Lung (tissue), 12 donors: ENCODE data around the gene SLC25A6. TPM values are rescaled to one million over a fixed set of nuclear protein-coding genes. Genes with fewer than 3 reads are reported as not detected.
A peak's percentile ranks its signal among the peaks of the same experiment; 100 is the strongest.

Experiments
- ATAC-seq: fragments of 200-7000 bp; cut with Tn5 transposase; one replicate; pipeline ENCODE4 v1.9.1; 2020; ENCODE audit warnings: moderate number of reproducible peaks; ENCODE audit not compliant: insufficient read depth, low FRiP score
- DNase-seq, 3 donors: peaks; one replicate each; pipeline ENCODE4 v3.0.0-alpha.2; 2013 to 2017
- H3K27ac ChIP-seq, 2 donors: one replicate each; pipeline ENCODE4 v1.5.1; 2013; ENCODE audit warnings: mild to moderate bottlenecking in 2 of 2, moderate library complexity in 2 of 2, control low read depth in 1 of 2, inconsistent platforms in 1 of 2, low read depth in 1 of 2, low read length in 1 of 2
- H3K27me3 ChIP-seq, 3 donors: one replicate each; pipeline ENCODE4 v1.5.1; 2013; ENCODE audit warnings: low read length in 2 of 3; ENCODE audit not compliant: control insufficient read depth in 3 of 3, insufficient read depth in 3 of 3
- H3K36me3 ChIP-seq, 4 donors: one replicate each; pipeline ENCODE4 v1.5.1; 2013; ENCODE audit warnings: low read length in 4 of 4, mild to moderate bottlenecking in 1 of 4, moderate library complexity in 1 of 4; ENCODE audit not compliant: control insufficient read depth in 4 of 4, insufficient read depth in 4 of 4
- H3K4me1 ChIP-seq, 5 donors: one replicate each; pipeline ENCODE4 v1.5.1; 2013; ENCODE audit warnings: low read length in 5 of 5, mild to moderate bottlenecking in 2 of 5, moderate library complexity in 1 of 5; ENCODE audit not compliant: control insufficient read depth in 5 of 5, insufficient read depth in 5 of 5
- H3K4me3 ChIP-seq: one replicate; pipeline ENCODE4 v1.5.1; 2013; ENCODE audit warnings: mild to moderate bottlenecking, control low read depth, moderate library complexity
- H3K9ac ChIP-seq, 2 donors: one replicate each; pipeline ENCODE4 v1.5.1; 2013; ENCODE audit warnings: low read length in 2 of 2, control low read depth in 1 of 2; ENCODE audit not compliant: insufficient read depth in 1 of 2
- H3K9me3 ChIP-seq, 4 donors: one replicate each; pipeline ENCODE4 v1.5.1; 2013; ENCODE audit warnings: low read length in 3 of 4, mild to moderate bottlenecking in 1 of 4, moderate library complexity in 1 of 4; ENCODE audit not compliant: control insufficient read depth in 4 of 4, insufficient read depth in 3 of 4
- WGBS, 2 donors: extraction: QIAGEN DNeasy Blood & Tissue Kit; methylation state at CpG; one replicate each; pipeline ENCODE4 v1.1.7; 2013; 5-methylcytosine and 5-hydroxymethylcytosine counted together
- polyA plus RNA-seq, 2 donors: library from polyadenylated mRNA; stranded (reverse); fragments of 200-250 nt; gene quantifications; one replicate each; pipeline ENCODE4 v1.2.1, GENCODE V29; 2013
- total RNA-seq, 2 donors: library from RNA; depleted of rRNA in 1 of 2; stranded (reverse); fragments of >200 nt in 1 of 2; gene quantifications; one replicate each; pipeline ENCODE4 v1.2.1, GENCODE V29; 2014 to 2021
- TF ChIP-seq, protein P1 (sequence below): IDR thresholded peaks from 2 replicates; pipeline ENCODE4 v1.5.1; 2012; ENCODE audit warnings: mild to moderate bottlenecking; ENCODE audit errors: control extremely low read depth, extremely low read depth
- donor health status: control.
- donor health status: control.
- donor health status: Bipolar disorder and iron deficiency.
- donor health status: healthy.
- donor health status: DM: yes; HTN: yes; CAD: no.

The SLC25A6 gene
- total and polyA plus RNA-seq, 4 donors = 168 to 422 (median 366) TPM

DNA sequence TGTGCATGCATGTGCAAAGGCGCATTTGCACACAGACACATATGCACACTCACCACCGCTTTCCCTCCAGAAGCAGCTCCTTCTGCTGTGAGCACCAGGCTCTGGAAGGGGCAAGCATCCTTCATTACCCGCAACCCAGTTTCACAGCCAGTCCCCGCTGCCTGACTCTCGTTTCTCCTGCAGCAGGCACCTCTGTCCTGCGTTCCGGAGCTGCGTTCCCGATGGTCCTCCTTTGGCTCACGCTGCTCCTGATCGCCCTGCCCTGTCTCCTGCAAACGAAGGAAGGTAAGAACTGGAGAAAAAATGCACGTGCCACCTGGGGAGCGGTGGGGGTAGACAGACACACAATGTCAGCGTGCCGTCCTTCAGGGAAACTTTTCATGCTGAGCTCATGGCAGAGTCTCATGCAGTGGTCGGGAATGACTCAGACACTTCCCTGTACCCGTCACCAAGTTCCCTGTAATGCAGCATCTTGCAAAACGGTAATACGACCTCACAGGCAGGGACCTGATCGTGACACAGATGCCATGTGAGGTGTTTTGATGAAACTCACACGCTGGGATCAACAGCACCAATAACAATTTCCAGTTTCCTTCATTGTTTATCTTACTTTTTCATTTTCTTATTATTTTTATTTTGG is 50.2 kb downstream of the SLC25A6 start:
- H3K36me3 ChIP-seq = peaks cover 0 to 2% (median 0%) of the 10 kb centered on the region in 4 donors
- peaks cover 0 to 6% (median 2%) of the 10 kb centered on the region in 4 donors for H3K9me3 ChIP-seq
- no peak overlapping the region for H3K4me3 ChIP-seq
- no peak for DNase-seq
- no peak for ATAC-seq
- no peak overlapping the region for H3K27ac ChIP-seq
- H3K9ac ChIP-seq = no peak overlapping the region
- H3K4me1 ChIP-seq = no peaks in the 10 kb centered on the region
- no peaks in the 10 kb centered on the region for H3K27me3 ChIP-seq
- WGBS, 2 donors = 73 to 83% methylated on average over 22 of the region's 22 CpGs
- TF ChIP-seq, protein P1, sequence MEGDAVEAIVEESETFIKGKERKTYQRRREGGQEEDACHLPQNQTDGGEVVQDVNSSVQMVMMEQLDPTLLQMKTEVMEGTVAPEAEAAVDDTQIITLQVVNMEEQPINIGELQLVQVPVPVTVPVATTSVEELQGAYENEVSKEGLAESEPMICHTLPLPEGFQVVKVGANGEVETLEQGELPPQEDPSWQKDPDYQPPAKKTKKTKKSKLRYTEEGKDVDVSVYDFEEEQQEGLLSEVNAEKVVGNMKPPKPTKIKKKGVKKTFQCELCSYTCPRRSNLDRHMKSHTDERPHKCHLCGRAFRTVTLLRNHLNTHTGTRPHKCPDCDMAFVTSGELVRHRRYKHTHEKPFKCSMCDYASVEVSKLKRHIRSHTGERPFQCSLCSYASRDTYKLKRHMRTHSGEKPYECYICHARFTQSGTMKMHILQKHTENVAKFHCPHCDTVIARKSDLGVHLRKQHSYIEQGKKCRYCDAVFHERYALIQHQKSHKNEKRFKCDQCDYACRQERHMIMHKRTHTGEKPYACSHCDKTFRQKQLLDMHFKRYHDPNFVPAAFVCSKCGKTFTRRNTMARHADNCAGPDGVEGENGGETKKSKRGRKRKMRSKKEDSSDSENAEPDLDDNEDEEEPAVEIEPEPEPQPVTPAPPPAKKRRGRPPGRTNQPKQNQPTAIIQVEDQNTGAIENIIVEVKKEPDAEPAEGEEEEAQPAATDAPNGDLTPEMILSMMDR = no peak

DNA sequence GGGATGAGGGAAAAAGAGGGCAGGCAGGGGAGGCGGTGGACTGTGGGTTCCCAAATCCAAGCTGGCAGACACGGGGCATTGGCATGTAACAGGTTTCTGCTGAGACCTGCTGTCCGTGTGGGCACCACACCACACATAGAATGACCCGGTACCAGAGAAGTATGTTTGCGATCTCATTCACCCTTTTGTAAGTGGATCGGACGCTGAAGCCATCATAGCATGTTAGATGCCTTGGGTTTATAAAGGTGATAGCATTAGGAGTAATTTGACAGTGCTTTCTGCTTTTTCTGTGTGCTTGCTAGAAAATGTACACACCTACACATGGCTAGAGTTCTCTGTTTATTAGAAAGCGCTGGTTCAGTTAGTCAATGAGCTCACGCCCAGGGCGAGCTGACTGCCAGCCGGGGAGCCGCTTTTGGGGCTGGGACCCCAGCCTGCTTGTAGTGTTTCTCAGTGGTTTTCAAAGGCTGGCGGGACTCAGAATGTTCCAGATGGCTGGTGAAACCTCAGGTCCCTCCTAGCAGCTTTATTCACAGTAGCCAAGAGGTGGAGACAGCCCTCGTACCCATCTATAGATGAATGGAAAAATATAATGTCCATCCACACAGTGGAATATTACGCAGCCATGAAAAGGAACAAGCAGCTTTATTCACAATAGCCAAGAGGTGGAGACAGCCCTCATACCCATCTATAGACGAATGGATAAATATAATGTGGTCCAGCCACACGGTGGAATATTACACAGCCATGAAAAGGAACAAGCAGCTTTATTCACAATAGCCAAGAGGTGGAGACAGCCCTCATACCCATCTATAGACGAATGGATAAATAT is 54.7 kb downstream of the SLC25A6 start:
- Histone ChIP-seq H3K4me1 (no peaks in the 10 kb centered on the region), H3K36me3 (no peaks in the 10 kb centered on the region), H3K9me3 (peaks cover 0 to 6% (median 2%) of the 10 kb centered on the region in 4 donors), H3K9ac (no peak overlapping the region), H3K4me3 (peak overlapping the region; percentile 20), H3K27me3 (no peaks in the 10 kb centered on the region), H3K27ac (peak overlapping the region; percentile 26 to 62)
- TF ChIP-seq, protein P1 = no peak
- ATAC-seq (no peak), DNase-seq (no peak)
- WGBS, 2 donors = 27 to 50% methylated on average over 17 to 18 of the region's 18 CpGs

DNA sequence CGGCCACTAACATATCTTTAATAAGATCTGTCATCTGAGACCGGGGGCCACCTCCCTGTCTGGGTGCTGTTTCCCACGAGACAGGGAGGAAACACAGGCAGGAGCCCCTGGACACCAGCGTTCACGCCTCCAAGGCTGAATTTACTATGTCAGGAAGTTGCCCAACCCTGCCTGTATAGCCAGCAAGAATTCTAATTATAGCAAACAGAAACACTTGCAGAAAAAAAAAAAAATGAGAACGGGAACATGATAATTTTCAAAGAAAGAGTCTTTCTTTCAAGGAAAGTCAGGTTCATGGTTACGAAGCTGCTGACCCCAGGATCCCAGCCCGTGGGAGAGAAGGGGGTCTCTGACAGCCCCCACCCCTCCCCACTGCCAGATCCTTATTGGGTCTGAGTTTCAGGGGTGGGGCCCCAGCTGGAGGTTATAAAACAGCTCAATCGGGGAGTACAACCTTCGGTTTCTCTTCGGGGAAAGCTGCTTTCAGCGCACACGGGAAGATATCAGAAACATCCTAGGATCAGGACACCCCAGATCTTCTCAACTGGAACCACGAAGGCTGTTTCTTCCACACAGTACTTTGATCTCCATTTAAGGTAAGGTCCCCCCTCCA is 55.5 kb downstream of the SLC25A6 start, which contains the start of gene IL3RA:
TSS of gene IL3RA (plus strand) at position 455 of the 613 bp plus-strand sequence. CDS start 4,981 bp downstream, outside the sequence.
- peaks cover 0 to 3% (median 1%) of the 10 kb centered on the region in 4 donors for H3K9me3 ChIP-seq
- peak in 1 of 3 donors; percentile 50 for DNase-seq
- H3K4me1 ChIP-seq = no peaks in the 10 kb centered on the region
- 7 to 18% methylated on average over 14 of the region's 14 CpGs for WGBS, 2 donors
- no peak for ATAC-seq
- H3K36me3 ChIP-seq = no peaks in the 10 kb centered on the region
- TF ChIP-seq, protein P1 = no peak
- peak within 1 kb of the TSS; percentile 25 for H3K4me3 ChIP-seq
- no peaks in the 10 kb centered on the region for H3K27me3 ChIP-seq
- H3K27ac ChIP-seq = peak within 1 kb of the TSS; percentile 26 to 62
- no peak within 1 kb of the TSS for H3K9ac ChIP-seq

Other genes with a start within 250 kb of the SLC25A6 start
- gene CRLF2, start 179.5 kb downstream of the SLC25A6 start, total RNA-seq = 1 to 10 TPM in 1 of 2 donors, under 1 TPM in 1; 0.46 to 1.4 TPM
- under 1 TPM; 0.19 to 0.39 TPM for gene CRLF2, start 179.5 kb downstream of the SLC25A6 start, polyA plus RNA-seq
- 10 to 100 TPM in 1 of 2 donors, 1 to 10 TPM in 1; 9.0 to 41.8 TPM for gene CSF2RA, start 123.3 kb downstream of the SLC25A6 start, total RNA-seq
- gene CSF2RA, start 123.3 kb downstream of the SLC25A6 start, polyA plus RNA-seq = 10 to 100 TPM; 16.2 to 51.5 TPM
- 10 to 100 TPM; 19.2 to 21.6 TPM for gene IL3RA, start 55.3 kb downstream of the SLC25A6 start, total RNA-seq
- 10 to 100 TPM; 19.4 to 52.2 TPM for gene IL3RA, start 55.3 kb downstream of the SLC25A6 start, polyA plus RNA-seq
- gene ASMTL, start 60.8 kb upstream of the SLC25A6 start, total RNA-seq = 10 to 100 TPM; 12.3 to 29.4 TPM
- 10 to 100 TPM; 17.0 to 26.6 TPM for gene ASMTL, start 60.8 kb upstream of the SLC25A6 start, polyA plus RNA-seq
- gene P2RY8, start 145.1 kb upstream of the SLC25A6 start, total RNA-seq = 1 to 10 TPM; 2.8 to 8.3 TPM
- gene P2RY8, start 145.1 kb upstream of the SLC25A6 start, polyA plus RNA-seq = 1 to 10 TPM in 1 of 2 donors, under 1 TPM in 1; 0.51 to 6.0 TPM
- gene AKAP17A, start 199.5 kb upstream of the SLC25A6 start, total RNA-seq = 10 to 100 TPM; 40.6 to 48.9 TPM
- 10 to 100 TPM; 44.1 to 45.2 TPM for gene AKAP17A, start 199.5 kb upstream of the SLC25A6 start, polyA plus RNA-seq
- under 1 TPM; 0.25 to 0.63 TPM for gene ASMT, start 222.9 kb upstream of the SLC25A6 start, total RNA-seq
- gene ASMT, start 222.9 kb upstream of the SLC25A6 start, polyA plus RNA-seq = under 1 TPM; 0.09 to 0.37 TPM